Measurements from ENCODE around the gene TBX10.
"Not testable (repeated sequence)": the region's sequence is repeated elsewhere in the genome, so short reads cannot be mapped to it uniquely, and the experiment has no call there.

TBX10 gene

DNA sequence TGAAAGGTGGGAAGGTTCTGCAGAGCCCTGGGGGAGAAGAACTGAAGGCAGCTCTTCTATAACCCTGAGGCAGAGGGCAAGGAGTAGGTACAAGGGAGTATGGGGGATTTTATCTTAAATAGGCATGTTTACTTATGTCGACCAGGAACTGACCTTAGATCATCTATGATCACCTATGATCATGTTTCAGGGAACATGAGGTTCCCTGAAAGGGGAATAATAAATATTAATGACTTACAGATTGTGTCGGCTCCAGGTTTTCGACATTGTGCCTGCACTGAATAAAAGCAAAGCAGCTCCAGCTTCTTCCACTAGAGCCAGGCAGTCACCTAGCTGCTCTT lies 46.0 kb downstream of the TBX10 start:
- no peak for DNase-seq

GRCh38 chr11:67592880-67593564 lies 46.5 kb downstream of the TBX10 start:
- no peak for DNase-seq

DNA sequence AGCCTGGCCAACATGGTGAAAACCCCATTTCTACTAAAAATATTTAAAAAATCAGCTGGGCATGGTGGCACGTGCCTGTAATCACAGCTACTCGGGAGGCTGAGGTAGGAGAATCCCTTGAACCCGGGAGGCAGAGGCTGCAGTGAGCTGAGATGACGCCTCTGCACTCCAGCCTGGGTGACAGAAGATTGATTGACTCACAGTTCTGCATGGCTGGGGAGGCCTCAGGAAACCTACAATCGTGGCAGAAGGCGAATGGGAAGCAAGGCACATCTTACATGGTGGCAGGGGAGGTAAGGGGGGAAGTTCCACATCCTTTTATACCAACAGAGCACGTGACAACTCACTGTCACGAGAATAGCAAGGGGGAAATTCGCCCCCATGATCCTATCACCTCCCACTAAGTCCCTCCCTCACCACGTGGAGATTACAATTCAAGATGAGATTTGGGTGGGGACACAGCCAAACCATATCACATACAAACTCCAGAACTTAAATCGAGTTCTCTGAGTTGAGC lies 50.6 kb downstream of the TBX10 start:
- DNase-seq, result not testable (repeated sequence)

DNA sequence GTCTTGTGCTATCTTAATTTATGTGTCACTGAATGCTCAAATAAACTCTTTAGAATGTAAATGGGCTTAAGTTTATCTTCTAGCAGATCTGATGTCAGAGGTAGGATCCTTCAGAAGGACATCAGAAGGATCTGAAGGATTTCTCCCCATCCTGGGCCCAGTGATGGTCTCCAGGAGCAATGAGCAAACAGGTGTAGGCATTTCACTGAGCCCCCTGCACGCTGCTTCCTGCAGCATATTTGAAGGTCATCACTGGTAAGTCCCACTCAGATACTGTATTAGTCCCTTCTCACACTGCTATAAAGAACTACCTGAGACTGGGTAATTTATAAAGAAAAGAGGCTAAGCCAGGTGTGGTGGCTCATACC lies 51.4 kb downstream of the TBX10 start:
- no peak for DNase-seq

DNA sequence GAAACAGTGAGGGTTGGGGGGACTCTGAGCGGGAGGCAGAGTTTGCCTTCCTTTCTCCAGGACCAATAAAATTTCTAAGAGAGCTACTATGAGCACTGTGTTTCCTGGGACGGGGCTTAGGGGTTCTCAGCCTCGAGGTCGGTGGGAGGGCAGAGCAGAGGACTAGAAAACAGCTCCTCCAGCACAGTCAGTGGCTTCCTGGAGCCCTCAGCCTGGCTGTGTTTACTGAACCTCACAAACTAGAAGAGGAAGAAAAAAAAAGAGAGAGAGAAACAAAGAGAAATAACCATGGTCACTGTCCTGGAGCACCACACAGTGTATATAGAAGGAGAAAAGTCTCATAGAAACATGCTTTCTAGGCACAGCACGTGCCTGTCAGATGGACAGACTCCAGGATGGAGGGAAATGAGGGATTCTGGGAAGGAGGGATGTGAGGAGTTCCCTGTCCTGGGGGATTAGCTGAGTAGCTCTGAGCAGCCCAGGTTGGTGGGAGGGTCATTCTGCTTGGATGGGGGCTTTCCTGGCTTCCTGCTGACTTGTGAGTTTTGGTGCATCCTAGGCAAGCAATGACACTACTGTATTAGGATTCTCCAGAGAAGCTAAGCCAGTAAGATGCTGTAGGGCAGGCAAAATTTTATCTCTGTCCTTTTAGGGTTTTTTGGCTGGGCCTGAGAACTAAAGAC lies 52.9 kb downstream of the TBX10 start:
- DNase-seq, result no peak

GRCh38 chr11:67585911-67586310 lies 53.7 kb downstream of the TBX10 start:
- DNase-seq, result no peak

GRCh38 chr11:67584881-67585873 lies 54.4 kb downstream of the TBX10 start:
- no peak for DNase-seq

GRCh38 chr11:67584205-67584880 lies 55.2 kb downstream of the TBX10 start:
- DNase-seq, result no peak

- no peak for DNase-seq
Observed at GRCh38 chr11:67583247-67584204, 56.0 kb downstream of the TBX10 start, which contains the start of gene GSTP1. TSS of gene GSTP1 (plus strand) at chr11:67583812. CDS start at chr11:67583844, 32 bp downstream.

- DNase-seq, result no peak
Observed at GRCh38 chr11:67582011-67582410, 57.6 kb downstream of the TBX10 start.

GRCh38 chr11:67581469-67581868 lies 58.1 kb downstream of the TBX10 start:
- no peak for DNase-seq

Data from NCI-H748 treated with DMSO at 0.1 percent for 48 hours (cell line).